Endodermal cell (in vitro differentiated cells): ENCODE data around the gene NSL1. TPM values are rescaled to one million over a fixed set of nuclear protein-coding genes. Genes with fewer than 3 reads are reported as not detected.
"Not testable (repeated sequence)": the region's sequence is repeated elsewhere in the genome, so short reads cannot be mapped to it uniquely, and the experiment has no call there.

ENCODE experiments used
- DNase-seq: peaks from one replicate; pipeline ENCODE4 v3.0.0-alpha.2; 2017
- H3K27ac ChIP-seq: 2 replicates; pipeline ENCODE4 v1.5.1; 2013; ENCODE audit warnings: mild to moderate bottlenecking, low read depth, low read length, moderate library complexity
- H3K27me3 ChIP-seq: 2 replicates; pipeline ENCODE4 v1.6.1; 2013; ENCODE audit warnings: mild to moderate bottlenecking, low read length, moderate library complexity; ENCODE audit not compliant: insufficient read depth, control insufficient read depth, poor library complexity, severe bottlenecking
- H3K36me3 ChIP-seq: 2 replicates; pipeline ENCODE4 v1.7.0; 2013; ENCODE audit warnings: mild to moderate bottlenecking, low read length, moderate library complexity; ENCODE audit not compliant: control insufficient read depth, insufficient read depth
- H3K4me1 ChIP-seq: one replicate; pipeline ENCODE4 v1.7.0; 2013; ENCODE audit warnings: low read length; ENCODE audit not compliant: control insufficient read depth, insufficient read depth
- H3K4me3 ChIP-seq: 2 replicates; pipeline ENCODE4 v1.5.1; 2013; ENCODE audit warnings: mild to moderate bottlenecking, low read length, moderate library complexity
- H3K9ac ChIP-seq: 2 replicates; pipeline ENCODE4 v1.6.1; 2013; ENCODE audit warnings: mild to moderate bottlenecking, low read length, moderate library complexity; ENCODE audit not compliant: poor library complexity, severe bottlenecking; ENCODE audit errors: extremely low read depth
- H3K9me3 ChIP-seq: 2 replicates; pipeline ENCODE4 v1.6.1; 2013; ENCODE audit warnings: mild to moderate bottlenecking, low read length, moderate library complexity; ENCODE audit not compliant: control insufficient read depth
- H3K27ac Mint-ChIP-seq: 2 replicates; pipeline ENCODE4 v1.8.0; 2020; ENCODE audit warnings: mixed read lengths
- H3K27me3 Mint-ChIP-seq: 2 replicates; pipeline ENCODE4 v1.8.0; 2021; ENCODE audit warnings: mild to moderate bottlenecking, mixed read lengths; ENCODE audit not compliant: insufficient read depth
- H3K36me3 Mint-ChIP-seq: 2 replicates; pipeline ENCODE4 v1.8.0; 2020; ENCODE audit warnings: low read depth, mixed read lengths
- H3K4me1 Mint-ChIP-seq: 2 replicates; pipeline ENCODE4 v1.8.0; 2020; ENCODE audit warnings: mixed read lengths
- H3K4me3 Mint-ChIP-seq: 2 replicates; pipeline ENCODE4 v1.8.0; 2020; ENCODE audit warnings: mild to moderate bottlenecking, moderate library complexity, mixed read lengths
- H3K9me3 Mint-ChIP-seq: 2 replicates; pipeline ENCODE4 v1.8.0; 2020; ENCODE audit warnings: mild to moderate bottlenecking, mixed read lengths
- WGBS, 2 experiments: methylation state at CpG; one replicate each; pipeline versions ENCODE4 v1.1.5 to v1.1.7; 2013; ENCODE audit warnings: missing lambda C conversion rate in 2 of 2, mixed read lengths in 1 of 2; ENCODE audit not compliant: insufficient coverage in 1 of 2, insufficient read length in 1 of 2; 5-methylcytosine and 5-hydroxymethylcytosine counted together
- total RNA-seq, 2 donors: library from RNA; stranded (reverse); fragmentation: NEBNext Ultra II Directional in 1 of 2; extraction: Animal tissue kit (Norgen Biotek cat#: 25700) in 1 of 2; gene quantifications; 2 replicates in 1 of 2; 3 replicates in 1 of 2; pipeline ENCODE4 v1.2.1, GENCODE V29; 2021
- TF ChIP-seq, protein P1 (sequence below): fragments of 200-600 bp; sonication (generic); conservative IDR thresholded peaks from 2 replicates; pipeline ENCODE4 v1.5.0; 2021; ENCODE audit warnings: antibody characterized with exemption, mild to moderate bottlenecking

The NSL1 gene
- total RNA-seq, 2 donors from 2014 or later: 47.6 to 57.7 TPM

DNA sequence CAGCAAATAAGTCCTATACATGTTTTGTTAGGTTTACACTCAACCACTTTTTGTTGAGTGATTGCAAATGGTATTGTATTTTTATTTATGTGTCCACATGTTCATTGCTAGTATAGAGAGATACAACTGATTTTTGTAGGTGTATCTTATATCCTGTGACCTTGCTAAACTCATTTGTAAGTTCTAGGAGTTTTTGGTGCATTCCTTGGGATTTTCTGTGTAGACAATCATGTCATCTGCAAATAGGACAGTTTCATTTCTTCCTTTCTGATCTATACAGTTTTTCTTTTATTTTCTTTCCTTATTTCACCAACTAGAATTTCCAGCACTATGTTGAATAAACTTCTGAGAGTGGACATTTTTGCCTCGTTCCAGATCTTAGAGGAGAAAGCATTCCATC is 75.4 kb downstream of the NSL1 start:
- Mint-ChIP-seq H3K4me1 (no peaks in the 10 kb centered on the region), H3K27me3 (peaks cover 9% of the 10 kb centered on the region), H3K4me3 (no peak overlapping the region), H3K27ac (no peak overlapping the region), H3K9me3 (peaks cover 3% of the 10 kb centered on the region), H3K36me3 (no peaks in the 10 kb centered on the region)
- Histone ChIP-seq H3K36me3 (no peaks in the 10 kb centered on the region), H3K27ac (no peak overlapping the region), H3K9ac (no peak overlapping the region), H3K27me3 (no peaks in the 10 kb centered on the region), H3K4me1 (no peaks in the 10 kb centered on the region), H3K9me3 (peaks cover 5% of the 10 kb centered on the region), H3K4me3 (no peak overlapping the region)
- no CpG with 5 or more reads among the region's 1 CpG for WGBS, 2 experiments
- no peak for DNase-seq
- TF ChIP-seq, protein P1, sequence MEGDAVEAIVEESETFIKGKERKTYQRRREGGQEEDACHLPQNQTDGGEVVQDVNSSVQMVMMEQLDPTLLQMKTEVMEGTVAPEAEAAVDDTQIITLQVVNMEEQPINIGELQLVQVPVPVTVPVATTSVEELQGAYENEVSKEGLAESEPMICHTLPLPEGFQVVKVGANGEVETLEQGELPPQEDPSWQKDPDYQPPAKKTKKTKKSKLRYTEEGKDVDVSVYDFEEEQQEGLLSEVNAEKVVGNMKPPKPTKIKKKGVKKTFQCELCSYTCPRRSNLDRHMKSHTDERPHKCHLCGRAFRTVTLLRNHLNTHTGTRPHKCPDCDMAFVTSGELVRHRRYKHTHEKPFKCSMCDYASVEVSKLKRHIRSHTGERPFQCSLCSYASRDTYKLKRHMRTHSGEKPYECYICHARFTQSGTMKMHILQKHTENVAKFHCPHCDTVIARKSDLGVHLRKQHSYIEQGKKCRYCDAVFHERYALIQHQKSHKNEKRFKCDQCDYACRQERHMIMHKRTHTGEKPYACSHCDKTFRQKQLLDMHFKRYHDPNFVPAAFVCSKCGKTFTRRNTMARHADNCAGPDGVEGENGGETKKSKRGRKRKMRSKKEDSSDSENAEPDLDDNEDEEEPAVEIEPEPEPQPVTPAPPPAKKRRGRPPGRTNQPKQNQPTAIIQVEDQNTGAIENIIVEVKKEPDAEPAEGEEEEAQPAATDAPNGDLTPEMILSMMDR: no peak

DNA sequence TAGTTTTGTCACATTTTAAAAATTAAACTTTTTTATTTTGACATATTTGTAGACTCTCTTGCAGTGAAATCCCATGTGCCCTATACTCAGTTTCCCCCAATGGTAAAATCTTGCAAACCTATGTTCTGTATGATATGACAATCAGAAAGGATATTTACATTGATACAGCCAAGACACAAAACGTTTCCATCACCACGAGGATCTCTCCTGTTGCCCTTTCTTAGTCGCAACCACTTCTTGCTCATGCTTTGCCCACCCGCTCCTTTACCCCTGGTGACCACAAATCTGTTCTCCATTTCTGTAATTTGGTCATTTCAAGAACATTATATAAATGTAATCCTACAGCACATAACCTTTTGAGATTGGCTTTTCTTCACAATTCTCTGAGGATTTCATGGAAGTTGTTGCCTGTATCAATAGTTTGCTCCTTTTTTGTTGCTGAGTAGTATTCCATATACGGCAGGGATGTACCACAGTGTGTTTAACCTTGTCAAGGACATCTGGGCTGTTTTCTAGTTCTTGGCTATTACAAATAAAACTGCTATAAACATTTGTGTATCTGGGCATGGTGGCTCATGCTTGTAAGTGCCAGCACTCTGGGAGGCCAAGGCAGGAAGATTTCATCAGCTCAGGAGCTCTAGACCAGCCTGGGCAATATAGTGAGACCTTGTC is 78.0 kb downstream of the NSL1 start:
- H3K36me3 ChIP-seq: no peaks in the 10 kb centered on the region
- H3K36me3 Mint-ChIP-seq: no peaks in the 10 kb centered on the region
- no peaks in the 10 kb centered on the region for H3K4me1 Mint-ChIP-seq
- H3K9me3 ChIP-seq: no peaks in the 10 kb centered on the region
- H3K27ac ChIP-seq: no peak overlapping the region
- H3K9ac ChIP-seq: no peak overlapping the region
- no peak for DNase-seq
- no peaks in the 10 kb centered on the region for H3K4me1 ChIP-seq
- no peak overlapping the region for H3K4me3 Mint-ChIP-seq
- peaks cover 3% of the 10 kb centered on the region for H3K9me3 Mint-ChIP-seq
- H3K27me3 ChIP-seq: no peaks in the 10 kb centered on the region
- peaks cover 11% of the 10 kb centered on the region for H3K27me3 Mint-ChIP-seq
- H3K4me3 ChIP-seq: no peak overlapping the region
- 91% methylated on average over 4 to 5 of the region's 5 CpGs for WGBS, 2 experiments
- TF ChIP-seq, protein P1: no peak
- no peak overlapping the region for H3K27ac Mint-ChIP-seq

- Mint-ChIP-seq H3K27ac (no peak overlapping the region), H3K9me3 (peaks cover 3% of the 10 kb centered on the region), H3K4me1 (no peaks in the 10 kb centered on the region), H3K4me3 (no peak overlapping the region), H3K36me3 (no peaks in the 10 kb centered on the region), H3K27me3 (peaks cover 11% of the 10 kb centered on the region)
- Histone ChIP-seq H3K9ac (no peak overlapping the region), H3K4me3 (no peak overlapping the region), H3K4me1 (no peaks in the 10 kb centered on the region), H3K27me3 (no peaks in the 10 kb centered on the region), H3K9me3 (no peaks in the 10 kb centered on the region), H3K36me3 (no peaks in the 10 kb centered on the region), H3K27ac (no peak overlapping the region)
- DNase-seq: no peak
- 92 to 97% methylated on average over 4 of the region's 4 CpGs for WGBS, 2 experiments
- TF ChIP-seq, protein P1: no peak
These were observed 78.9 kb downstream of the NSL1 start for GRCh38 chr1:212712451-212713303.

DNA sequence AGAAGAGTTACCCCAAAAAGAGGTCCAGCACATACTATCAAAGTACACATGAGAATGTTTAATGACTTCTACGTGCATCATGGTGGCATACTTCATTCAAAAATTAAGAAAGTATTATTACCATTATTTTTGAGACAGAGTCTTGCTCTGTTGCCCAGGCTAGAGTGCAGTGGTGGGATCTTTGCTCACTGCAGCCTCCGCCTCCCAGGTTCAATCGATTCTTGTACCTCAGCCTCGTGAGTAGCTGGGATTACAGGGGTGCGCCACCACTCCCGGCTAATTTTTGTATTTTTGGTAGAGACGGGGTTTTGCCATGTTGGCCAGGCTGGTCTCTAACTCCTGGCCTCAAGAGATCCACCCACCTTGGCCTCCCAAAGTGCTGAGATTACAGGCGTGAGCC is 79.6 kb downstream of the NSL1 start:
- H3K9me3 ChIP-seq, H3K27me3 ChIP-seq, DNase-seq, H3K9me3 Mint-ChIP-seq, H3K9ac ChIP-seq, H3K27ac ChIP-seq, H3K36me3 ChIP-seq, H3K4me3 Mint-ChIP-seq, H3K4me1 ChIP-seq, H3K4me1 Mint-ChIP-seq, H3K4me3 ChIP-seq, H3K27me3 Mint-ChIP-seq, H3K27ac Mint-ChIP-seq, H3K36me3 Mint-ChIP-seq: not testable (repeated sequence)
- WGBS, 2 experiments: 91 to 93% methylated on average over 7 to 8 of the region's 8 CpGs
